PFSK-1 (cell line): Measurements from ENCODE around the gene CDA.

Source experiments
- FOXP2 ChIP-seq: optimal IDR thresholded peaks from 2 replicates; pipeline ENCODE3; 2011; ENCODE audit warnings: borderline replicate concordance, control low read depth, inconsistent platforms; ENCODE audit not compliant: insufficient read depth; ENCODE audit errors: extremely low read length, extremely low read depth
- POLR2AphosphoS5 ChIP-seq: IDR thresholded peaks from 2 replicates; pipeline ENCODE4 v1.6.1; 2012; ENCODE audit warnings: low read depth, mild to moderate bottlenecking, control low read depth, low read length, moderate library complexity
- REST ChIP-seq, 2 experiments: IDR thresholded peaks; 2 replicates each; pipeline versions ENCODE4 v1.6.1 to v1.8.0; 2011 to 2012; ENCODE audit warnings: low read depth in 2 of 2, low read length in 2 of 2, control low read depth in 1 of 2, inconsistent platforms in 1 of 2, mild to moderate bottlenecking in 1 of 2, moderate library complexity in 1 of 2; ENCODE audit not compliant: insufficient read depth in 1 of 2
- SIN3A ChIP-seq: IDR thresholded peaks from 2 replicates; pipeline ENCODE4 v1.6.1; 2012; ENCODE audit warnings: mild to moderate bottlenecking, low read length, moderate library complexity, borderline replicate concordance; ENCODE audit not compliant: insufficient read depth
- TAF1 ChIP-seq: IDR thresholded peaks from 2 replicates; pipeline ENCODE4 v1.6.1; 2012; ENCODE audit warnings: low read length, control low read depth, borderline replicate concordance; ENCODE audit not compliant: insufficient read depth

Gene CDA

GRCh38 chr1:20594746-20595145 lies 5.8 kb downstream of the CDA start:
- TF ChIP-seq REST (IDR thresholded peaks at IDR 0.05; ENCODE audit: insufficient read depth in 1 of 2, low read depth in 2 of 2, low read length in 2 of 2), result no peak
- no peak for TF ChIP-seq FOXP2
- TF ChIP-seq TAF1, result no peak
- no peak for TF ChIP-seq SIN3A
- no peak for TF ChIP-seq POLR2AphosphoS5

DNA sequence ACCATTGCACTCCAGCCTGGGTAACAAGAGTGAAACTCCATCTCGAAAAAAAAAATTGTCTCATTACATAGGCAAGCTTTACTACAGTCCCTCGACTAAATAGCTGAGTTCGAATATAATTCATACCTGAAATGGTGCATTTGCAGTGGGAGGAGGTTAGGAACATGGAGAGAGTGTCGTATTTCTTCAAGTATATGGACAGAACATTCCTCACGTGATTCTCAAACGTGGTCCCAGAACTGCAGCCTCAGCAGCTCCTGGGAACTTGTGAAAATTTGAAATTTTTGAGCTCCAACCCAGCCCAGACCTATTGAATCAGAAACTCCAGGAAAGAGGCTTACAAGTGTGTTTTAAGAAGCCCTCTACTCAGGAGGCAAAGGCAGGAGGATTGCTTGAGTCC lies 7.2 kb downstream of the CDA start:
- TF ChIP-seq SIN3A, result no peak

DNA sequence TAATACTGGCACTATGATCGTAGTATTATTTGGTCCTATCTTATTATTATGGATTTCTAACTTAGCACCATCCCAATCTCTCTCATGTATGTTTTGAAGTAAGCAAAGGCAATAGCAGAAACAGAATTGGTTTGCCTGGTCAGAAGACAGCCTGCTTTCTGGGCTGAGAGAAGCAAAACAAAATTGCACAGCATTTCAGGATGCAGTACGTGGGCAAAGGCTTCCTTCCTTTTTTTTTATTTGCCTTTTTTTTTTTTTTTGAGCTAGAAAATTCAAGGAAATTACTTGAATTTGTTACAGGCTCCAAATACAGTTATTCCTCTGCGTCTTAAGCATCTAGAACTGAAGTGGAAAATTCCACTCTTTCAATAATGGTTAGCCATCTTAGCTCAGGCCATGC lies 8.8 kb downstream of the CDA start:
- TF ChIP-seq SIN3A, result no peak
- TF ChIP-seq FOXP2, result no peak
- TF ChIP-seq TAF1, result no peak
- TF ChIP-seq REST (IDR thresholded peaks at IDR 0.05; ENCODE audit: insufficient read depth in 1 of 2, low read depth in 2 of 2, low read length in 2 of 2), result no peak
- no peak for TF ChIP-seq POLR2AphosphoS5

GRCh38 chr1:20600156-20600555 lies 11.3 kb downstream of the CDA start:
- TF ChIP-seq TAF1, result no peak
- TF ChIP-seq FOXP2, result no peak
- no peak for TF ChIP-seq SIN3A
- TF ChIP-seq REST (IDR thresholded peaks at IDR 0.05; ENCODE audit: insufficient read depth in 1 of 2, low read depth in 2 of 2, low read length in 2 of 2), result no peak
- no peak for TF ChIP-seq POLR2AphosphoS5

GRCh38 chr1:20601129-20601825 lies 12.4 kb downstream of the CDA start:
- TF ChIP-seq FOXP2 (no peak), TAF1 (no peak)

DNA sequence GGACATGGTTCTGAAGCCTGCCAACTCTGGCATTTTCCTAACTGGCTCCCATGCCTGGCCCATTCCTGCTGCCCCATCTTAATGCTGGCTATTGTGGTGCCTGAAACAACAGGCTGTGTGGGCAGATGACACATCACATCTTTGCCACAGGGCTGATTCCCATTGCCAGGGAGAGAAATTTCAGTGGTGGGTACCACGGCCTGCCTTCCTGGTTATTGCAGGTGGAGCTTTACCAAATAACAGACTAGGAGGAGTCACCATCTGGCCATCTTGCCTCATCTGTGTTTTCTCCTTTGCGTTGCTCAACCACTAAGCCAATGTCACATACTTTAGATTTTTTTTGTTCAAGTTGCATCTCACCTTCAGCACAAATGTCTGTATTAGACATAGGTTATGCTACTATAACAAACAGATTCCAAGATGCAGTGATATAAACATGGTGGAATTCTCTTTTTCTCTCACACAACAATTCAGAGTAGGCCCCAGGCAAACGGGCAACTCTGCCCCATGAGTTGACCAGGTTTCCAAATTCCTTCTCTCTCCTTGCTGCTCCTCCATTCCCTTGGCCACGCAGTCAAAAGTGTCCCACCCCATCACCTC lies 14.1 kb downstream of the CDA start:
- no peak for TF ChIP-seq SIN3A
- TF ChIP-seq FOXP2, result no peak
- TF ChIP-seq TAF1, result no peak
- no peak for TF ChIP-seq POLR2AphosphoS5
- no peak for TF ChIP-seq REST (IDR thresholded peaks at IDR 0.05; ENCODE audit: insufficient read depth in 1 of 2, low read depth in 2 of 2, low read length in 2 of 2)
